ENCODE results near the gene TRMU. TPM values are rescaled to one million over a fixed set of nuclear protein-coding genes. Genes with fewer than 3 reads are reported as not detected.

TRMU gene
- total RNA-seq, 1 donor from 2014 or later = 27.3 TPM

DNA sequence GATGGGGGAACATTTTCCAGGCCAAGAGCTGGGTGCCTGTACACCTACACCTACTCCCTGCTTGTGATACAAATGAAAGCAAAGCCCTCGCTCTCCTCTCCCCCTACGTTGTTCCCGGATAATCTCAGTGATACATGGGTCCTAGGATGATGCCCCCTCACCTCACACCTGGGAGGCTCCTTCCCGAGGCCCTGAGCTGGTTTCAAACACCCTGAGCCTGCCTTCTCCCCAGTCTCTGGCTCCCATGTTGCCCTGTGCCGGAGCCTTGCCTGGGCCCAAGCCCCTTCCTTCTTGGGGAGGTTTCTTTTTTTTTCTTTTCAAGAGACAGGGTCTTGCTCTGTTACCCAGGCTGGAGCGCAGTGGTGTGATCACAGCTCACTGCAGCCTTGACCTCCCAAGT lies 23.3 kb downstream of the TRMU start:
- peak; percentile 28 for DNase-seq (ENCODE audit: low spot score)
- Mint-ChIP-seq H3K9me3 (ENCODE audit: low read depth) (no peaks in the 10 kb centered on the region), H3K4me1 (ENCODE audit: low read depth) (peaks cover 4% of the 10 kb centered on the region), H3K27ac (ENCODE audit: unreplicated experiment) (no peak overlapping the region), H3K36me3 (ENCODE audit: low read depth) (peaks cover 12% of the 10 kb centered on the region), H3K27me3 (ENCODE audit: low read depth) (no peaks in the 10 kb centered on the region), H3K4me3 (ENCODE audit: unreplicated experiment) (no peak overlapping the region)
- TF ChIP-seq, protein P1, sequence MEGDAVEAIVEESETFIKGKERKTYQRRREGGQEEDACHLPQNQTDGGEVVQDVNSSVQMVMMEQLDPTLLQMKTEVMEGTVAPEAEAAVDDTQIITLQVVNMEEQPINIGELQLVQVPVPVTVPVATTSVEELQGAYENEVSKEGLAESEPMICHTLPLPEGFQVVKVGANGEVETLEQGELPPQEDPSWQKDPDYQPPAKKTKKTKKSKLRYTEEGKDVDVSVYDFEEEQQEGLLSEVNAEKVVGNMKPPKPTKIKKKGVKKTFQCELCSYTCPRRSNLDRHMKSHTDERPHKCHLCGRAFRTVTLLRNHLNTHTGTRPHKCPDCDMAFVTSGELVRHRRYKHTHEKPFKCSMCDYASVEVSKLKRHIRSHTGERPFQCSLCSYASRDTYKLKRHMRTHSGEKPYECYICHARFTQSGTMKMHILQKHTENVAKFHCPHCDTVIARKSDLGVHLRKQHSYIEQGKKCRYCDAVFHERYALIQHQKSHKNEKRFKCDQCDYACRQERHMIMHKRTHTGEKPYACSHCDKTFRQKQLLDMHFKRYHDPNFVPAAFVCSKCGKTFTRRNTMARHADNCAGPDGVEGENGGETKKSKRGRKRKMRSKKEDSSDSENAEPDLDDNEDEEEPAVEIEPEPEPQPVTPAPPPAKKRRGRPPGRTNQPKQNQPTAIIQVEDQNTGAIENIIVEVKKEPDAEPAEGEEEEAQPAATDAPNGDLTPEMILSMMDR (IDR thresholded peaks at IDR 0.05) = no peak

- TF ChIP-seq, protein P1 (IDR thresholded peaks at IDR 0.05) = no peak
- Mint-ChIP-seq H3K4me1 (ENCODE audit: low read depth) (peaks cover 4% of the 10 kb centered on the region), H3K27ac (ENCODE audit: unreplicated experiment) (no peak overlapping the region), H3K27me3 (ENCODE audit: low read depth) (no peaks in the 10 kb centered on the region), H3K36me3 (ENCODE audit: low read depth) (peaks cover 12% of the 10 kb centered on the region), H3K9me3 (ENCODE audit: low read depth) (no peaks in the 10 kb centered on the region), H3K4me3 (ENCODE audit: unreplicated experiment) (no peak overlapping the region)
- DNase-seq (ENCODE audit: low spot score) = peak; percentile 79
These were observed 23.8 kb downstream of the TRMU start for GRCh38 chr22:46359362-46359761.

- Mint-ChIP-seq H3K36me3 (ENCODE audit: low read depth) (peaks cover 14% of the 10 kb centered on the region), H3K4me1 (ENCODE audit: low read depth) (peaks cover 4% of the 10 kb centered on the region), H3K9me3 (ENCODE audit: low read depth) (no peaks in the 10 kb centered on the region), H3K27ac (ENCODE audit: unreplicated experiment) (no peak overlapping the region), H3K4me3 (ENCODE audit: unreplicated experiment) (no peak overlapping the region), H3K27me3 (ENCODE audit: low read depth) (no peaks in the 10 kb centered on the region)
- TF ChIP-seq, protein P1 (IDR thresholded peaks at IDR 0.05) = no peak
- DNase-seq (ENCODE audit: low spot score) = peak; percentile 34
These were observed 24.6 kb downstream of the TRMU start for GRCh38 chr22:46360097-46360496.

GRCh38 chr22:46360891-46361290 lies 25.4 kb downstream of the TRMU start:
- H3K4me1 Mint-ChIP-seq (ENCODE audit: low read depth) = no peaks in the 10 kb centered on the region
- no peaks in the 10 kb centered on the region for H3K9me3 Mint-ChIP-seq (ENCODE audit: low read depth)
- DNase-seq (ENCODE audit: low spot score) = peak; percentile 55
- no peak overlapping the region for H3K27ac Mint-ChIP-seq (ENCODE audit: unreplicated experiment)
- H3K27me3 Mint-ChIP-seq (ENCODE audit: low read depth) = no peaks in the 10 kb centered on the region
- peaks cover 11% of the 10 kb centered on the region for H3K36me3 Mint-ChIP-seq (ENCODE audit: low read depth)
- TF ChIP-seq, protein P1 (IDR thresholded peaks at IDR 0.05) = no peak
- no peak overlapping the region for H3K4me3 Mint-ChIP-seq (ENCODE audit: unreplicated experiment)

DNA sequence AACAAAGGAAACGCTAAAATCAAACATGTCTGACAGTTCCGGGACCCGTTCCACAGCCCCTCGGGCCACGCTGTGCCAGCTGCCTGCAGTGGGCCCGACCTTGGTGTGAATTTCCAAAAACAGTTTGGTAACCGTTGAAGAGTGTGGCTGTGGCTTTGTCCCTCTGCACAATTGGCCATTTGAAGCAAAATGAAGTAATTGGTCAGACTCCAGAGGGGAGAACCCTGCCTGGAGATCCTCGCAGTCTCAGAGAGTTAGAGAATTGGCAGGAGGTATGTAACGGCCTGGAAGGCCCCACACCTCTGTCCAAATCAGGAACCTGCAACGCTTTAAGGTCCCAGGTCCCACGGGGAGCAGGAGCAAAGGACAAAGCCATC lies 26.3 kb downstream of the TRMU start:
- no peak for DNase-seq (ENCODE audit: low spot score)
- Mint-ChIP-seq H3K4me3 (ENCODE audit: unreplicated experiment) (no peak overlapping the region), H3K27ac (ENCODE audit: unreplicated experiment) (no peak overlapping the region), H3K27me3 (ENCODE audit: low read depth) (no peaks in the 10 kb centered on the region), H3K36me3 (ENCODE audit: low read depth) (peaks cover 11% of the 10 kb centered on the region), H3K4me1 (ENCODE audit: low read depth) (no peaks in the 10 kb centered on the region), H3K9me3 (ENCODE audit: low read depth) (no peaks in the 10 kb centered on the region)
- TF ChIP-seq, protein P1 (IDR thresholded peaks at IDR 0.05) = no peak
